T-helper 1 cell (primary cell): ENCODE data around the gene RAPGEF4.
A peak's percentile ranks its signal among the peaks of the same experiment; 100 is the strongest.

Experiments used
- DNase-seq, 5 donors: peaks; one replicate each; pipeline ENCODE4 v3.0.0-alpha.2; 2012 to 2020

RAPGEF4 gene

DNA sequence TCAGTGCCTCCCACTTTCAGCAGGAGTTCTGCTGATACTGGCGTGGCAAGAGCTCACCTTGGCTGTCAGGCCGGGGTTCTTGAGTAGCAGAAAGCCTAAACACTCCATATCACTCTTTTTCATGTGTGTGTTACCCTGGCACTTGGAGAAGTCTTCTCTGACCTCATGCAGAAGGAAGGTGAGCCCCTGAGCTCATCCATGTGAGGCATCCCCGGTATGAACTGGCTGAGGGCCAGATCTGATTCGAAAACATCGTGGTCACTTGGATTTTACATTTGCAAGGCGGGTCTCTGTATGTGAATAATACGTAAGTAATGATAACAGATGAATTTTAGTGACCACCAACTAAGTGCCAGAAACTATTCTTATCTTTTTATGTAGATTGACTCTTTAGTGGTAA lies 93.6 kb downstream of the RAPGEF4 start:
- no peak for DNase-seq

- DNase-seq: no peak
Measured at GRCh38 chr2:172830482-172830881, 94.8 kb downstream of the RAPGEF4 start.

DNA sequence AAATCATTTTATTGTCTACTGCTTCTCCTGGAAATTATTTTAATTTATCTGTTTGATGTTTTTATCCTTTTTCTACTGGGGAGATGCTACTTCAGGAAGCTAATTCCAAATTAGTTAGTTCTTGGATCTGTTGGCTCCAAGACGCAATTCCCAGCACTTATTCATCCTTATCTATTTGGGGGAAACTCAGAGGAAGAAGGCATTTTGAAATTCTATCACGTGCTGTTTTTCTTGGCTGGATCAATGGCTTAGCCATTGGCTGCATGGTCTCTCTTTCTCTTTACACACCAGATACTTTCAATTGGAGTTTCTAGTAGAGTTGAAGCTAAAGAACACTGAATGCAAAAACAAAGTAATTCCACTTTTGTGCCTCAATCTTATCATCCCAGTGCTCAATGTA lies 98.3 kb downstream of the RAPGEF4 start:
- DNase-seq: no peak

GRCh38 chr2:172834881-172835280 lies 99.2 kb downstream of the RAPGEF4 start:
- DNase-seq: no peak

DNA sequence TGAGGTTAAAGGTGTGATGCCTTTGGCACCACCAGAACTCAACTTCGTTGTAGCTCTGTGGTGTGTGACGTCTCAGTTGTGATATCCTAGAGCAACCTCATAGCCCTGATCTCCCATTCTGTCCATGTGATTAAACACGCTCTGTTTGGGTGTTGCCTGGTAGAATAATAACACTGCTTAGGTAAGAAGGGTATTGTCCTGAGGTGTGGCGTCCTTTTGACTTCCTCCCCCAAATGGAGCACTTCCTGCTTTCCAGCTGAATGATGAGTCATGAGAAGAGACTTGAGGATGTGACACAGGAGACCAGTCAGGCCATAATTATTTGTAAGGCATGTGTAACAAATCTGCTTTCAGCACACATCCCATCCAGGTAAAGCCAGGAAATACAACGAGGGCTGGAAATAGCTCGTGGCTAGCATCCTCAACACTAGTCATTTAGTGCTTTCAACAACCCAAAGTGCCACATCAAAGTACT lies 100.7 kb downstream of the RAPGEF4 start:
- DNase-seq: peak in 1 of 5 donors; percentile 11

DNA sequence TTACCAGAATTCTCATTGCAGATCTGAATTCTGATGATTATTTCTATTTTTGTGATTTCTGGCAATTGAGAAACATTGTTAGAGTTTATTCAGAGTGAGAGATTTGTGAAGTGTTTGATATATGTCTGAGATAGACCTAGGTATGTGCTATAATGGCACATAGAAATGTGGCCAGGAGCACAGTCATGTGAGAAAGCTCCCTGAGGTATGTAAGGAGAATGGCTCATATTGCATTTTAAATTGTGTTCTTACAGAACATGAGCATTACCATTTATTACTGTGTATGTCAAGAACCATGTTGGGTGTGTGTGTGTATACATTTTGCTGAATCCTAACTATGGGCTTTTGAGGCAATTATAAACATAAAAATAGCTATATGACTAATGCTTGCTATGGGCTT lies 101.2 kb downstream of the RAPGEF4 start:
- no peak for DNase-seq

GRCh38 chr2:172839446-172839845 lies 103.8 kb downstream of the RAPGEF4 start:
- no peak for DNase-seq

DNA sequence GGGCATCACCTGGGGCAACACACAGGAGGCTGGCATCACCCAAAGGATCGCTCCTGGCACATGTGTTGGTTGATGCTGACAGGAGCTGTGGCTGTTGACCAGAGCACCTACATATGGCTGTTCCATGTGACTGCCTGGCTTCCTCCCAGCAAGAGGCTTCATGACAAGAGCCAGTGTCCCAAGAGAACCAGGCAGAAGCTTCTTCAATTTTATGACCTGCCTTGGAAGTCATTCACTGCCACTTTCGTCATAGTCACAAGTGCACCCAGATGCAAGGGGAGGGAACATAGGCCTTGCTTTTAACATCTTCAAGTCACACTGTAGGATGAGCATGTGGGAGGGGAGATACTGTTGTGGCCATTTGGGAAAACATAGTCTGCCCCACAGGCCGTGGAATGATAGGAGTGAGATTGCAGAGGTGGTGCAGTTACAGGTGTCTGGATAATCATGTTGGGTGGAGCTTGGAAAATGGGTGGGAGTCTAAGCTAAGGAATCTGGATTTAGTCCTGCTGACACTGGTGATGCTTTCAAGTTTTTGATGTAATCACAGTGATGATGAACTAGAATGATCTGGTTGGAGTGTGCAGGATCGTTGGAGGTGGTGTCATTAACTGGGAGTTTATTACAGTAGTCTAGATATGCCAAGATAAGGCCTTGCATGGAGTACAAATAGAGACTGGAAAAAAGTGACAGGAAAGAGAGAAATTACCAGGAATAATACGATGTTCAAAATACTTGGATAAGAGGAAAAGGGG lies 107.0 kb downstream of the RAPGEF4 start:
- no peak for DNase-seq

GRCh38 chr2:172843266-172843582 lies 107.6 kb downstream of the RAPGEF4 start:
- no peak for DNase-seq

- DNase-seq: no peak
Measured at GRCh38 chr2:172843902-172844715, 108.5 kb downstream of the RAPGEF4 start.

- no peak for DNase-seq
Measured at GRCh38 chr2:172845028-172845630, 109.5 kb downstream of the RAPGEF4 start.

- no peak for DNase-seq
Measured at GRCh38 chr2:172846551-172846950, 110.9 kb downstream of the RAPGEF4 start.

- DNase-seq: no peak
Measured at GRCh38 chr2:172847188-172847587, 111.5 kb downstream of the RAPGEF4 start.

- no peak for DNase-seq
Measured at GRCh38 chr2:172848519-172848918, 112.9 kb downstream of the RAPGEF4 start.

GRCh38 chr2:172849519-172850217 lies 114.0 kb downstream of the RAPGEF4 start:
- no peak for DNase-seq

- no peak for DNase-seq
Measured at GRCh38 chr2:172855588-172855987, 119.9 kb downstream of the RAPGEF4 start.

DNA sequence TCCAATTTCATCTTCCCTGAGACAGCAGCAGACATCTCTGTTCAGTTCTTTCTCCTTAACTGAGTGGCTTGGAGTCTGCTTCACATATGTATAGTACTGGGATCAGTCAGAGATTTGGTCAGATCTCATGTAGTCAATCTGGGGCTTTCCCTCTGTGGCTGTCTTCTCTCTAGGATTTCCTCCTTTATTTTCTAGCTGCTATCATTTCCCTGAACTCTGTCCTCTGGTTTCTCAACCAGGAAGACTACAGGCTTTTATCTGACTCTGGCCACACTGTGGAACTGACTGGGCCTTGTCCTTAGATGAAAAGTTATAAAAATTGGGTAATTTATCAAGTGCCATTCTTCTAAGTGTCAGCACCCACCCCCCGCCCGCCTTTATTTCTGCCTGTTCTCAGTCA lies 121.0 kb downstream of the RAPGEF4 start:
- peak in 1 of 5 donors; percentile 13 for DNase-seq

DNA sequence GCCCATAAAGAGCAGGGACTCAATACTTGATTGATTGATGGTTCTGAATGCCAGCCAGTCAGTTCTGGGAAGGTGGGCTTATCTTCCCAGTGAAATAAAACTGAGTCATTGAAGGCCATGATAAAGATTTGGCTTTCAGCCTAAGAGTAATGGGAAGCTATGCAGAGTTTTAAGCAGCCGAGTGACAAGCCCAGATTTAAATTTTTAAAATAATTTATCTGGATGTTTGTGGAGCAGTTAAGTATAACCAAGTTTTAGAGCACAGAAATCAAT lies 122.8 kb downstream of the RAPGEF4 start:
- DNase-seq: no peak

- no peak for DNase-seq
Measured at GRCh38 chr2:172859581-172860335, 124.1 kb downstream of the RAPGEF4 start.

GRCh38 chr2:172860336-172860707 lies 124.7 kb downstream of the RAPGEF4 start:
- no peak for DNase-seq

- DNase-seq: no peak
Measured at GRCh38 chr2:172861098-172861497, 125.5 kb downstream of the RAPGEF4 start.

GRCh38 chr2:172861656-172862476 lies 126.2 kb downstream of the RAPGEF4 start:
- no peak for DNase-seq
